ENCODE data around the gene RECQL5.
A peak's percentile ranks its signal among the peaks of the same experiment; 100 is the strongest.

Gene RECQL5

DNA sequence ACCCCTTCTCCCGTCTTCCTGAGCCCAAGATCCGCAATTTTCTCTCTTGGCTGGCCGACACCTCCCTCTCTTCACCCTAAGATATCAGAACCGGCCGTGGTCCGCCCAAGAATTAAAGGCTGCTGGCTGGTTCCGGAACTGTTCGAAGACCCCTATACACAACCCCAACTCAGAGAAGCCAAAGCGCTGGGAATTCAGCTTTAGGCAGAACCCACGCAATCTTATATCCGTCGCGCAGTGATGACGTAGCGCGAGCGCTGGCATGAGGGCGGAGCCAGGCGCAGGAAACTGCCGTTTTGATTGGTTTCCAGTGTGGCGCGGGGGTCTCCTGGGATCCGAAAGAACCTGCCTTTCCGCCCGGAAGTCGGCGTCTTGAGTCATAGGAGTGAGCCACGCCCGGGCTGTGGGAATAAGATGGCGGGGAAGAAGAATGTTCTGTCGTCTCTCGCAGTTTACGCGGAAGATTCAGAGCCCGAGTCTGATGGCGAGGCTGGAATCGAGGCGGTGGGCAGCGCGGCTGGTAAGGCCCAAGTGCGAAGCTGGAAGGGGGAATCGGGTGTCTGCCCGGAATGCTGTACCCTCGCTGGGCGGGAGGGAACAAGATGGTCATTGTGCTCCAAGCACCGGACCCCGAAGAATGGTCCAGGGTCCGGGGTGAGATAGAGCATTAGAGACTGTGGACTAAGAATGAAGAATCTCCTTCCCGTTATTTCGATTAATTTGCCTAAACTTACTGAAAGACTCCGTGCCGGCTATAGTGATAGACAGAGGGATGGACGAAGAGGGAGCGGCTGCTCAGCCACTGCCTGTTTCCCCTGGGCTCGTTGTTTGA, at the start of gene RECQL5, which contains the start of gene SAP30BP:
RECQL5 (minus strand) TSS at position 196 of the 832 bp plus-strand sequence. CDS start 597 bp downstream, outside the sequence.
SAP30BP (plus strand) TSS at position 380 of the 832 bp plus-strand sequence; CDS start at position 415, 35 bp downstream.
- DNase-seq, result peak; percentile 100

DNA sequence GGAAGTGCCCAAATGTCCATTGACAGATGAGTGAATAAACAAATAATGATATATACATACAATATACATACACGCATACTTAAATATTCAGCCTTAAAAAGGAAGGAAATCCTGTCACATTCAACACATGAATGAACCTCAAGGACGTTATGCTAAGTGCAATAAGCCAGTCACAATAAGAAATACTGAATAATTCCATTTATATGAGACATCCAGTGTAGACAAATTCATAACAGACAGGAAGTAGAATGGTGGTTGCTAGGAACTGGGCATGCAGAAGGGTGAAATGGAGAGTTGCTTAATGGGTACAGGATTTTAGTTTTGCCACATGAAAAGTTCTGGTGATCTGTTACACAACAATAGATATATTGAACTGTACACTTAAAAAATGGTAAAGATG, 45.5 kb upstream of the RECQL5 start:
- DNase-seq, result peak; percentile 29 to 31

DNA sequence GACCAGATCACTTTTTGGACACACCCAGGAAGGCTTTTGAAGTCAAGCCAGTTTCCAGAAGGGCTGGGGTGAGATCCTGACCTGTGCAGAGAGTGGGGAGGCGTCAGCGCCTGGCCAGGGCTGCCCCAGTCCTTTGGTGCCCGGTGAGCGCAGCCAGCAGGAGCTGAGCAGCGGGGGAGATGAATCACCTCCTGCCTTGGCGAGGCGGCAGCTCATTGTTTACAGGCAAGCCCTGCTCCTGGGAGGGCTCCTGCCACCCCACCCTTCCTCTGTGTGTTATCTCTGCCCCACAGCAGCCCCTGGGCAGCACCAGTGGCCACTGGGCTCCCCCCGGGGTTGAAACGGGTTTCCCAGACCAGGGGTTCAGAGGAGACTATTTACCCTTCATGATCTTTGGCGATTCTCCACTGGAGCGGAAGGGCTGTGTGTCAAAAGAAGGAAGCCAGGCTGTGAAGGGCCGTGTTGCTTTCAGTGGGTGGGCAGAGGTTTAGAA, 40.2 kb upstream of the RECQL5 start:
- no peak for DNase-seq

DNA sequence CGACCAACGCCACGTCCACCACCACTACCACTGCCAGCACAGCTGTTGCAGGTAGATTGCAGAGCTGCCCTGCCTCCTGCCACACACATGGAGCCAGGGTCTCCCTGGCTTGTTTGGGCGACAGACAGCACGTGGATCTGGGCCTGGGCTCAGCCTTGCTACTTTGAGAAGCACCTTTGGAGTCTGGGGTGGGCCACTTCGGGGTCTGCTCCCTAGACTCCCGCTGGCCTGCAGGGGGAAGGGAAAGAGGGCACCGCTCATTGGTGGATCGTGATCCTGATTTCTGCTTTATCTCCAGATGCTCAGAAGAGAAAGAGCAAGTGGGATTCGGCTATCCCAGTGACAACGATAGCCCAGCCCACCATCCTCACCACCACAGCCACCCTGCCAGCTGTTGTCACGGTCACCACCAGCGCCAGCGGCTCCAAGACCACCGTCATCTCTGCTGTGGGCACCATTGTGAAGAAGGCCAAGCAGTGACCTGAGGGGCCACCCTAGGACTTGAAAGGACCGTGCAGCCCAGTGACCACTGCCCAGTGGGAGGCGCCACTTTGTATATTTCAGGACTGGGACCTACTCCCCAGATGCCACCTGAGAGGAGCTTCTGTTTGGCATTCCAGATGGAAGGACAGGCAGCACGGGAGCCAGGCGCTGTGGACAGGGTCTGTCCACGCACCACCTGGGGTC, 39.2 kb upstream of the RECQL5 start:
- DNase-seq, result no peak

DNA sequence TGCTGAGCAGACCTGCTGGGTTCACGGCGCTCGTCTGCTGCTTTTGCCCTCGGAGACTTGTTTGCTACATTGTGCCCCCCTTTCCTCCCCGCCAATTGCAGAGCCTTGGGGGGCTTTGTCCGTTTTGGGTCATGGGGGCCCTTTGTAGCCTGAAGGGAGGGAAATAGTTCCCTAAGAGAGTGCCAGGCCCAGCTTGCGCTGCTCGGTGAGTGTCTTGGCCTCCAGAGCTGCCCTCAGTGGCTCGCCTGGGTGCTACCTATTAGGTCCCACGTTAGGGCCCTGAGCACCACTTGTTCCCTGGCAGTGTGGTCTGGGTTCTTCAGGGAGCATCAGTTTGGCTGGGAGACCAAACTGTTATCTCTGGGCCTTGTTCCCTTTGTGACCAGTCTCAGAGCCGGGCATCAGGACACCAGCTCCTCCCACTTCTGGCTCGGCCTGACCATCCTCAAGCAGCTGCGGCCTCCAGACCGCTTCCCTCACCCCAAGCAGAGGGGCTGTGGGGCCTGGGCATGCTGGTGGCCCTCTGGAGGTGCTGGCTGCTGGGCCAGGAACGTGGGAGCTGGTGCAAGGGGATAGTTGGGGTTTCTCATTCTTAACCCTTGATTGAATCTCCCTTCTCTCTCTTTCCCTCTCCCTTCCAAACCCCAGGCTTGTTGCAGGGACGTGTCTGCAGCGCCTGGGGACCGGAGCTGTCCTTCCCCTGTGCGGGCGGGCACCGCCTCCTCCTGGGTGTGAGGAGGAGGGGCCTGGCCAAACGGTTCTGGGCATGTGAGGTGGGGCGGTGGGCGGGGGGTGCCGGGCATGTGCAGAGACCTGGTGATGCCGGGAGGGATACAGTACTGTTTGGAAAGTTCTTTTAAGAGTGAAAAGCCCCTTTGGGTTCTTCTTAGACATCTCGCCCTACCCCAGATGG, 38.3 kb upstream of the RECQL5 start:
- DNase-seq, result no peak

DNA sequence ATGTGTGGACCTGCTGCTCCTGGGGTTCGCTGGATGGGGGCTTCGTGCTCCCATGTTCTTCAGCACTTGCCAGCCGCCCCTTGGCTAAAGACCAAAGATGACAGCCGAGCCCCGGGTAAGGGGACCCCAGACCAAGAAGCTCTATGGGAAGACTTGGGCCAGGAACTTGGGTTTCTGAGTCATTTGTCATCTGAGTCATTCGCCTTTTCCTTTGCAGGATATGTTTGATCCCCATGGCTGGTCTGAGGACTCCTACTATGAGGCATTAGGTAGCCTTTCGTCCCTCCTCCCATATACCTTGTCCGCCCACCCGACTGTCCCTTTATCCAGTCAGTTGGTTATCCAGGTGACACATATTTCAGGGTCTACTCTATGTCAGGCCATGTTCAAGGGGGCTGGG, 36.6 kb upstream of the RECQL5 start:
- DNase-seq, result no peak

DNA sequence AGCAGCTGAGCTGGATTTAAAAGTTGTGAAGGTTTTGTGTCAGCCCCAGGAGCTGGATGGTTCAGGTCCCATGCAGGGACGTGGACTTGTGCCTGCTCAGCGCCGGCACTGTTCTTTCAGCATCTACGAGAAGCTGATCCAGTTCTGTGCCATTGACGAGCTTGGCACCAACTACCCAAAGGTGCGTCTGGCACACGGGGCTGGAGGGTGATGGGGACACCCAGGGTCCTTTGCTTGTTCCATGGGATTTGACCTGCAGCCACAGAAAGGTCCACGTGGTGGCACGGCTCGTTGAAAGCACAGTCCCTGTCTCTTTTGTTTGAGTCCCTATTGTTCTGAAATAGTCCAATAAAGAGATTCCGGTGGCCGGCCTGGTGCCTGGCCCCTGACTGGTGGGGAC, 36.2 kb upstream of the RECQL5 start:
- no peak for DNase-seq

DNA sequence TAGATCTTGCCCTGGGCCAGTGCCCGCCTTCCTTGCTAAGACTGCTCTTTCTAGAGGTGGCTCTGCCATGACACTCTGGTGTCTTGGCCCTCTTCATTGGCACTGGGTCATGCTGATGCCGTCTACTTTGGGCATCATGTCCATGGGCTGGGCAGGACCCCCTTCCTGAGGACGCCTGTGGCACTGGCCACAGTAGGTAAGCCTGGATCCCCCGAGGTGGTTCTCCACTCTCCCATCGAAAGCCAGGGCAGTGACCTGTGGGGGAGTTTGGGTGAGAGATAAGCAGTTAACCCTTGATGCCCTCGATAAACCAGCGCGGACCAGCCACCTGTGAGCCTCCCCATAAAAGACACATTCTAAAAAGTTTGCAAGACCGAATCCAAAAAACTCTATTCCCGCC, 34.3 kb upstream of the RECQL5 start:
- DNase-seq, result no peak

DNA sequence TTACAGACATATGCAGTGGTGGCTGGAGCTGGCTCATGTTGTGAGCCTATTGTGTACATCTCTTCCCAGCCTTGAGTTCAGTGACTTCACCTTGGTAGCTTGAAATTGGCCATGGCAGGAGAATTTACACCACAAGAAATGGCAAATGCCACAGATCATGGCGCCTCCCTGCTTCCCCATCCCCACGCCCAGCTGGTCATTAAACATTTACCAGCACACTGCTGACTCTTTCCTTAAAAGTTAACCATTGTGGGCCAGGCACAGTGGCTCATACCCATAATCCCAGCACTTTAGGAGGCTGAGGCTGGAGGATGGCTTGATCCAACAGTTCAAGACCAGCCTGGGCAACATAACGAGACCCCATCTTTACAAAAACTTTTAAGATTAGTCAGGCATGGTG, 31.7 kb upstream of the RECQL5 start:
- no peak for DNase-seq

DNA sequence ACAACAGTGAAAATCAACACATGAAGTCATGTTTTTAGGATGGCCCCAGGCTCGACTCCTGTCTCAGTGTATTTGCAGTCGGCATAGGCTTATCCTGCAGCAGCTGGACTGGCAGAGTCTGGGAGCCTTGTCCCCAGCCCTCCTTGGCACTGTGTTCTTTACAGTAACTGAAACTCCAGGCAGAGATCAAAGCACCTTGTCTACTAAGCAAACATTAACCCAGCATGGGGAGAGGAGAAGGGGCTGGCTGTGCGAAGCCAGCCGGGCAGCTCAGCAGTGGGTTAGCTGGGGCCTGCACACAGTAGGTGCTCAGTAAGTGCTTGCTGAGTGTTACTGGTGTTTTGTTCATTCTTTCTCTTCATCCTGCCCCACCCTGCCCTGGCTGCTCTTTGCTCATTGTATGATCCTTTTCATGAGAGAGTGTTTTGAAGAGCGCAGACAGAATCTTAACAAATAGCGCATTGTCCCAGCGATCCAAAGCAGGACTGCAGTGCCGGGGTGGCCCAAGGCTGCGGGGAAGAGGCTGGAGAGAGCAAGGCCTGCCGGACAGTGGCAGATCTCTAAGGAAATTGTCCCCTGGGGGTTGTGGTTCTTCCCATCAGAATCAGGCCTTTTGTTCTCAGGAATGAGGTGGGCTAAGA, 30.8 kb upstream of the RECQL5 start:
- DNase-seq, result no peak

DNA sequence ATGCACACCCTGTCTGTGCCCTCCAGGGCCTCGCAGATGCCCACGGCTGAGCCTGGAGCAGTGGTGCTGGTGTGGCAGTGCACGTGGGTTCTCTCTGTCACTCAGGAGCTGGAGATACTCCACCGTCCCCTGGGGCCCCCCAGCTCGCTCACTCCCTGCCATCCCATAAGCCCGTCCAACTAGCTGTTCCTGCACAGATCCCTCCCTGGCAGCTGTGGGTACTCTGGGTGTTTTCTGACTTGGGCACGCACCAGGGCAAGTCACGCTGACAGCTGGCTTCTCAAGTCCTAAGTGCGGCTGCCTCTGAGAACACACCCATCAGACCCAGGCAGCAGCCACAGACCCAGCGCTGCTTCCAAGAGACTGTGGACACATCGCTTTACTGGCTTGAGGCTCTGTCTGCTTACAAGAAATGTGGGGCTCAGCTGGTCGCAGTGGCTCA, 28.9 kb upstream of the RECQL5 start:
- no peak for DNase-seq

DNA sequence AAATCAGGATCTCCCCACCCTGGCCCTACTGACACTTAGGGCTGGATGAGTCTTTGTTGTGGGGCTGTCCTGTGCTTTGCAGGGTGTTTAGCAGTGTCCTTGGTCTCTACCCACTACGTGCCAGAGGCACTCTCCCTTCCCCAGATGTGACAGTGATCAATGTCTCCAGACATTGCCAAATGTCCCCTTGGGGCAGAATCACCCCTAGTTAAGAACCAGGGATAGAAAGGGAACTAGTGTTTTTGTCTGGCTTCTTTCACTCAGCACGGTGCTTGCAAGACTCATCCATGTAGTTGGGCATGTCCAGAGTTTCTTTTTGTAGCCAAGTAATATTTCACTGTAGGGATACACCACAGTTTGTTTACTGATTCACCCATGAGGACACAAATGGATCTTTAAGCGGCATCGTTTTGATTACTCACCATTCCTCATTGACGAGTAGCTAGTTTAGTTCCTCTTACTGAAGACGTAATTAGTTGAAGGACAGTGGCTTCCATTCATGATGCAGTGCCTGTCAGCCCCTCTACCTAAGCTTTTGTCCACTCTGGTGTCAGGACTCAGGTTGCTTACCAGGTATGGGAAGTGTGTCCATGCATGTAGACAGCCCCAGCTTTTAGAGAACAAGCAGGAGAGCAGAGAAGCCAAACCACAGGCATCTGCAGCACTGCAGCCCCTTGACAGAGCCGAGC, 28.3 kb upstream of the RECQL5 start:
- no peak for DNase-seq

DNA sequence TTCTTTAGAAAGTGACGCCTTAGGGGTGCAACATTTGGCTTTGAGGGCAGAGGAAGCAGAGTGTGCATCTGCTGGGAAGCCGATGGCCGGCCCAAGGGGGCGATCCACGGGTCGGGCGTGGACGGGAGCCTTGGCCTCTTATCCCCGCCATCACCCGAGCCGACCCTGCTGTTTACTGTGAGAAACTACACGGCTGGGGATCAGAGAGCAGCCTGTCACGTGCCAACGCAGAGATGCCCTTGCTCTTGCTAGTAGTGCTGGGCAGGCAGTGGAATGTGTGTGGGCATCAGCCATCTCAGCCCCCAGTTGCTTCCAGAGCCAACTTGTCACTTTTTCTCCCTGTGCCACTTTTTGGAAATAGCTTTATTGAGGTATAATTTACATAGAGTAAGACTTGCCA, 27.6 kb upstream of the RECQL5 start:
- no peak for DNase-seq

DNA sequence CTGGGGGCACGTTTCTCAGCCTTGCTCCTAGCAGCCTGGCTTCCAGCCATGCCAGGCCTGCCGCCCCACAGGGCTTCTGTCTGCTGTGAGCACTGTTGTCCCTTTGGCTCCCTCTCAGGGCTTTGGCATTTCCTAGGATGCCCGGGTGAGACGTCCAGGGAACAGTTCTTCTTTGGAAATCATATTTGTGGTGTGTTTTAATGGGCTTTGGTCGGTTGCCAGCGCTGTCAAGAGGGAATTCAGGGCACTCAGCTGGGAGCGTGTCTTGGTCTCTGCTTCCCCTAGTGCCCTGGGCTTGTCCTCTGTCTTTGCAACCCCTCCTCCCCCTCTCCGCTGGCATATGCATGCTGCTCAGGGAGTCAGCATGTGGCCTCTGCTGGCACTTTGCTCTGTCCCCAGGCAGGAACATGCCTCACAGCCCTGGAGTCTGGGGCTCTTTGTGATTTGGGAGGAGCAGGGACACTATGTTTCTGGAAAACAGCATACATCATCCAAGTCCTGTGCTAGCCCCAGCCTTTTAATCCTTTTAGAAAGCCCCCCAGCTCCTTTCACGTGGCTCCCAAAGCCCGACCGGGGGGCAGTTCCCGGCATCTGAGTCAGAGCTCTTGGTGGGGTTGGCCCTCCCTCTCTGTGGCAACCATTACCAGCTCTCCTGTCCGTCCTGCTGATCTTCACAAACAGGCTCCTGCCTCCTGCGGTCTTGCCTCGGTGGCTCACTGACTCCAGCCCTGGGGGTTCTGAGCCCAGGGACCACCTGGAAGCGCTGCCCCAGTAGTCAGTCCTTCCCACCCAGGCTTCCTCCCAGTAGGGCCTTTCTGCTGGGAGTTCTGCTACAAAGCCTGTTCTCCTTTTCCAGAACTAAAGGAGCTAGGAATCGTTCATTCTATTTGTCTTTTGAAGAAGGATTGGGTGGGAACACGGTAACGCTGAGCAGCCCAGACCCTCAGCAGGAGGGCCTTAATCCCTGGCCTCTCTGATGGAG, 26.8 kb upstream of the RECQL5 start:
- no peak for DNase-seq

DNA sequence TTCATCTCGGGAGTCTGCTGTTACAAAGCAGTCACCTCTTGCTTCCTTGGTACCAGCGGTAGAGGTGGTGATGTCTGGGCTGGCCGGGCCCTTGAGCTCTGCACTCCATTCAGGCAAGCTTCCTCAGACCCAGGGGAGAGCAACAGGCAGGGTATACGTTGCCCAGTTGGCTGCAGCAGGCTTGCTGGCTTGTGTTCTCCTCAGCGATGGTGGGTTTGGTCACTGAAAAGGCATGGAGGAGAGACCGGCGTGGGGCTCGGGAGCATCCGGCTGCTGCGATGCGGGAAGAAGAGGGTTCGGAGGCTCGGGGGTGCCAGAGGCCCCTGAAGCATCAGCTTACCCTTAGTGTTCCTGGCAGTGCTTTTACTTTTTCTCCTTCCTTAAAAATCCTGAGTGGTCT, 26.0 kb upstream of the RECQL5 start:
- DNase-seq, result no peak

DNA sequence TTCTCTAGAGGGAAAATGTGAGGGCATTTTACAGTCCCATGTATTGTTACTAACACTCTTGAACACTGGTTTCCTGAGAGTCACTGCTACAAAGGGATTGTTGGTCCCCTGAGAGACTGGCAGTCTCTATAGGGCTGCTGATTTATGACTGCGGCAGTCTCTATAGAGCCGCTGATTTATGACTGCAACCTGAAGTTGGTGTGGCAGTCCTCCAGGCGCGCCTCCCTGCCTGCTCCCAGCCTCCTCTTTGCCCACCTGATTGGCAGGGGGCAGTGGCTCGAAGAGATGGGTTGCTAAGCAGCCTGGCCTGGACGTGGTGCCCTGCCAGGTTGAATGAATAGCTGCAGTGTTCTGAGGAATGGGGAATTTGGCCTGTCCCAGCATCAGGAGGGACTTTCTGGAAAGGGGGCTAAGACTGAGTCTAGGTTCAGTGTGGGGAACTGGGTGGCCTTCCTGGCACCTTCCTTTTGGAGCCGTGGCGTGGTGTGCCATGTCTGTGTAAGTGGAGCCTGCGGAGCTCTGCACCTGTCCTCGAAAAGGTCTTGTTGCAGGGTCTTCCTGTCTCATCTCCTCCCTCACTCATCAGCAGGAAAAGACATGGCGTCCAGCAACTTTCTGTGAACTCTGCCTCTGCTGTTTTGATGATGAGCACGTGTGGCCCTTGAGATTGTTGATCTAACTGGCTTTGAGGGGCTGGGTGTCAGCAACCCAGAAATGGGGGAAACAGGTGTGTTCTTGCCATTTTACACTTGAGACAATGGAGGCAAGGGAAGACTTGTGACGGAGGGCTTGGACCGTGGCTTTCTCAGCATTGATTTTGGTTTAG, 25.1 kb upstream of the RECQL5 start:
- no peak for DNase-seq

DNA sequence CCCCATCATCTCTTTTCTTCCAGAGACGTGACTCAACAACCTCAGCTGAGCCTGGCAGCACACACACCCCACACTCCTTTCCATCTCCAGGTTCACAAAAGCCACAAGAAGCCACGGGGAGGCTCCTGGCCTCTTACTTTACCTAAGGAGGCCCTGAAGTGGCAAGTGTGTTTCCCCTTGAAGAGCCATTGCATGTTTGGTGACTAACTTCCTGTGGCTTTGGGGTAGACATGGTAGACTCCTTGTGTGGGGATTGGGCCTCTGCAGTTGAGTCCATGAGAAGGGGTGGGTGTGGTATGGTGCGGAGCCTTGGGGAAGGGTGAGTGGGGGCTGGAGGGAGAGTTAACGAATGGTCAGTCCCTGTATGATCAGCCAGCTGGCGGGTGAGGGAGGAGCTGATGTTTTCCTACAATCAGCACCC, 24.4 kb upstream of the RECQL5 start:
- DNase-seq, result peak; percentile 73 to 80

DNA sequence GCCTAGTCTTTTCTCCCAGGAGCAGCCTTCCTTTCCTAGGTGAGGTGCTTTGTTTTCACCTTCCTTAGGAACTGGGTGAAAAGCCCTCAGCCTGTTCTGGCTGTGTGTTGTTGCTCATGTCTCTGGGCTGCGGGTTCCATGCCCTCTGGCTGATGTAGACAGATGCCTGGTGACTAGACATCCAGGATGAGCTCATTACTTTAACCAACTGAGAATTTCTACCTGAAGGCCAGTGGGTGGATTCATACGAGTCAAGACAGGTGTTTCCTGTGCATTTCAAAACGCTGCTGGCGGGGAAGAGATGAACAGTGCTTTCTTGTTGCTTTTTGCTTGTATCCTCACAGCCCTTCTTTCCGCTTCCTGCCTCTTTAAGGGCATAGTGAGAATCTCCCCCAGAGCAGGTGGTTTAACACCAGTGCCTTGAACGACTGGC, 22.5 kb upstream of the RECQL5 start:
- DNase-seq, result peak; percentile 48 to 49

DNA sequence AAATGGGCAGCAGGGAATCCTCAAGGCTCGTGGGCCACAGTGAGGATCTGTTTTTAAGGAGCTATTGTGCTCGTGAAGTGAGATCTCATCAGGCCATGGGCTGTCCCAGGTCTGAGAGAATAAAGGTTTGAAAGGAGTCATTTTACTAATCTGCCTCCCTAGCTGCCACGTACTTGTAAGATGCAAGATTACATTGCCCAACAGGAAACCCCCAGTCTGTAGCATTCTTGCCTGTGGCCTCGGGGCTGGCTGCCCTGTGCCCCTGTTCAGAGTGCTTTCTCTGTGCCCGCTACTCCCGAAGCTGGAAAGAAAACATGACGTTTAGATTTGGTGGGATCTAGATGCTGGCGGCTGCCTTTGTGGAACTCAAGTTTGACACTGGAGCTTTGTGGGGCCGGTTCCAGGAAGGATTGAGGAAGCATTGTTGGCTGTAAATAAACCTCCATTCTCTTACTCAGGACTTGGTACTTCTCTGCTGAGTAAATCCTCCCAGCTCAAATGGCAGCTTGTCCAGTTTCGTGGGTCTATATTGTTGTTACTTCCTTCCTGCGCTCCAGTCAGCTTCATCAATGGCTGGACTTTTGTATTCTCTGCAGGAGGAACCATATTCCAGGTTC, 21.4 kb upstream of the RECQL5 start:
- DNase-seq, result peak; percentile 84 to 85

Data from Kasumi-1 (cell line).